ENCODE results near the gene KDSR.

The KDSR gene

GRCh38 chr18:63302220-63302619 is 64.8 kb downstream of the KDSR start:
- DNase-seq: peak; percentile 49

GRCh38 chr18:63301434-63301833 is 65.6 kb downstream of the KDSR start:
- peak; percentile 96 for DNase-seq

GRCh38 chr18:63299837-63300745 is 66.9 kb downstream of the KDSR start:
- no peak for DNase-seq

- DNase-seq: no peak
Measured at GRCh38 chr18:63298400-63299365, 68.3 kb downstream of the KDSR start.

- DNase-seq: no peak
Measured at GRCh38 chr18:63297687-63298399, 69.2 kb downstream of the KDSR start.

GRCh38 chr18:63293935-63294334 is 73.1 kb downstream of the KDSR start:
- DNase-seq: no peak

- peak; percentile 26 for DNase-seq
Measured at GRCh38 chr18:63292831-63293683, 73.9 kb downstream of the KDSR start.

GRCh38 chr18:63291278-63291677 is 75.7 kb downstream of the KDSR start:
- no peak for DNase-seq

- DNase-seq: no peak
Measured at GRCh38 chr18:63290821-63291200, 76.2 kb downstream of the KDSR start.

- peak; percentile 48 for DNase-seq
Measured at GRCh38 chr18:63290166-63290820, 76.7 kb downstream of the KDSR start.

GRCh38 chr18:63288311-63288710 is 78.7 kb downstream of the KDSR start:
- DNase-seq: peak; percentile 31

GRCh38 chr18:63287691-63288220 is 79.2 kb downstream of the KDSR start:
- DNase-seq: peak; percentile 75

GRCh38 chr18:63286926-63287325 is 80.1 kb downstream of the KDSR start:
- peak; percentile 43 for DNase-seq

GRCh38 chr18:63284827-63285733 is 81.9 kb downstream of the KDSR start:
- DNase-seq: no peak

GRCh38 chr18:63284173-63284799 is 82.7 kb downstream of the KDSR start:
- DNase-seq: no peak

GRCh38 chr18:63283305-63284094 is 83.5 kb downstream of the KDSR start:
- no peak for DNase-seq

GRCh38 chr18:63282793-63283192 is 84.2 kb downstream of the KDSR start:
- no peak for DNase-seq
